WERI-Rb-1 (cell line): Measurements from ENCODE around the gene DECR2.
"Not testable (repeated sequence)": the region's sequence is repeated elsewhere in the genome, so short reads cannot be mapped to it uniquely, and the experiment has no call there.

Experiments used
- DNase-seq: peaks from one replicate; pipeline ENCODE4 v3.0.0-alpha.2; 2020
- H3K27ac ChIP-seq: fragments of 250-450 bp; sonication (Bioruptor Pico); 2 replicates; pipeline ENCODE4 v1.5.1; 2020; ENCODE audit warnings: mild to moderate bottlenecking, moderate library complexity
- H3K27me3 ChIP-seq: fragments of 250-450 bp; sonication (Bioruptor Pico); 2 replicates; pipeline ENCODE4 v1.5.1; 2021; ENCODE audit warnings: mild to moderate bottlenecking, low read depth, moderate library complexity; ENCODE audit not compliant: insufficient read depth, severe bottlenecking
- H3K36me3 ChIP-seq: fragments of 250-450 bp; sonication (Bioruptor Pico); 2 replicates; pipeline ENCODE4 v1.5.1; 2020; ENCODE audit warnings: mild to moderate bottlenecking, moderate library complexity
- H3K4me3 ChIP-seq: 2 replicates; pipeline ENCODE4 v1.5.1; 2011; ENCODE audit warnings: low read depth, mild to moderate bottlenecking, control low read depth, low read length
- H3K9me3 ChIP-seq: fragments of 250-450 bp; sonication (Bioruptor Pico); 2 replicates; pipeline ENCODE4 v1.5.1; 2021; ENCODE audit warnings: mild to moderate bottlenecking, moderate library complexity; ENCODE audit not compliant: severe bottlenecking
- TF ChIP-seq, protein P1 (sequence below): IDR thresholded peaks from 2 replicates; pipeline ENCODE4 v1.5.1; 2011; ENCODE audit warnings: low read depth, mild to moderate bottlenecking, control low read depth, inconsistent platforms, low read length

The DECR2 gene

GRCh38 chr16:361872-362701, 39.6 kb upstream of the DECR2 start:
- H3K27ac ChIP-seq = peak overlapping the region; percentile 86
- no peaks in the 10 kb centered on the region for H3K9me3 ChIP-seq
- peaks cover 9% of the 10 kb centered on the region for H3K36me3 ChIP-seq
- peak overlapping the region; percentile 59 for H3K4me3 ChIP-seq
- TF ChIP-seq, protein P1, sequence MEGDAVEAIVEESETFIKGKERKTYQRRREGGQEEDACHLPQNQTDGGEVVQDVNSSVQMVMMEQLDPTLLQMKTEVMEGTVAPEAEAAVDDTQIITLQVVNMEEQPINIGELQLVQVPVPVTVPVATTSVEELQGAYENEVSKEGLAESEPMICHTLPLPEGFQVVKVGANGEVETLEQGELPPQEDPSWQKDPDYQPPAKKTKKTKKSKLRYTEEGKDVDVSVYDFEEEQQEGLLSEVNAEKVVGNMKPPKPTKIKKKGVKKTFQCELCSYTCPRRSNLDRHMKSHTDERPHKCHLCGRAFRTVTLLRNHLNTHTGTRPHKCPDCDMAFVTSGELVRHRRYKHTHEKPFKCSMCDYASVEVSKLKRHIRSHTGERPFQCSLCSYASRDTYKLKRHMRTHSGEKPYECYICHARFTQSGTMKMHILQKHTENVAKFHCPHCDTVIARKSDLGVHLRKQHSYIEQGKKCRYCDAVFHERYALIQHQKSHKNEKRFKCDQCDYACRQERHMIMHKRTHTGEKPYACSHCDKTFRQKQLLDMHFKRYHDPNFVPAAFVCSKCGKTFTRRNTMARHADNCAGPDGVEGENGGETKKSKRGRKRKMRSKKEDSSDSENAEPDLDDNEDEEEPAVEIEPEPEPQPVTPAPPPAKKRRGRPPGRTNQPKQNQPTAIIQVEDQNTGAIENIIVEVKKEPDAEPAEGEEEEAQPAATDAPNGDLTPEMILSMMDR = peak; percentile 97
- no peaks in the 10 kb centered on the region for H3K27me3 ChIP-seq
- peak; percentile 88 for DNase-seq

GRCh38 chr16:362702-362999, 39.0 kb upstream of the DECR2 start:
- H3K27ac ChIP-seq, H3K9me3 ChIP-seq, H3K27me3 ChIP-seq, H3K4me3 ChIP-seq, DNase-seq: not testable (repeated sequence)
- H3K36me3 ChIP-seq = peaks cover 15% of the 10 kb centered on the region

DNA sequence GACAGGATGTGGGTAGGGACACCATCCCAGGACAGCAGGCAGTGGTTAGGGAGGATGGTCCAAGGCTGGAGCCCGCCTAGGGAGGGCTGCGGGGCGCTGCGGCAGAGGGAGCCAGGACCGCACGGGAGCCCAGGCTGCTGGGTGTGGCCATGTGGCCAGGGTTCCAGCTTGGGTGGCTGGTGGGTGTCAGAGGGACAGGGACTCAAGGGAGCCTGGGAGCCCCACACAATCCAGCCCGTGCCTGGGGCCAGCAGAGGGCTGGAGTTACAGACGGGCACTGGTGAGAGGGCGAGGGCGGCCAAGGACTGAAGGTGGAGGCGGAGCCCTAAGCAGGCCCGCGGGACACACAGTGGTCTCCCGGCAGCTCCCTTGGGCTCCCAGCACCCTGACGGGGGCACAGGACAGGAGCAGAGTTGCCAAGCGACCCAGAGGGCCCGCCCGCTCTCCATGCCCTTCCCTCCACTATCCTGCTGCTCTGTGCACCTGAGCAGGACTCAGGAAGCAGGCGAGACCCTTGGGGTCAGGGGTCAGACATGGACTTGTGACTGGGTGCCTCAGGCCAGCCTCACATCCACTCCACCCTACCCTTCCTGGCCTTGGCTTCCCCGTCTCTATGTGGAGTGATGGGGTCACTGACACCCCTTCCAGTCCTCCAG, 38.4 kb upstream of the DECR2 start:
- Histone ChIP-seq H3K4me3 (no peak overlapping the region), H3K36me3 (peaks cover 21% of the 10 kb centered on the region), H3K9me3 (no peaks in the 10 kb centered on the region), H3K27me3 (no peaks in the 10 kb centered on the region), H3K27ac (no peak overlapping the region)
- TF ChIP-seq, protein P1 = no peak
- DNase-seq = no peak

- TF ChIP-seq, protein P1 = no peak
- Histone ChIP-seq H3K27ac (no peak overlapping the region), H3K27me3 (no peaks in the 10 kb centered on the region), H3K4me3 (no peak overlapping the region), H3K36me3 (peaks cover 27% of the 10 kb centered on the region), H3K9me3 (no peaks in the 10 kb centered on the region)
- DNase-seq = no peak
These were observed 37.8 kb upstream of the DECR2 start for GRCh38 chr16:363766-364490.

DNA sequence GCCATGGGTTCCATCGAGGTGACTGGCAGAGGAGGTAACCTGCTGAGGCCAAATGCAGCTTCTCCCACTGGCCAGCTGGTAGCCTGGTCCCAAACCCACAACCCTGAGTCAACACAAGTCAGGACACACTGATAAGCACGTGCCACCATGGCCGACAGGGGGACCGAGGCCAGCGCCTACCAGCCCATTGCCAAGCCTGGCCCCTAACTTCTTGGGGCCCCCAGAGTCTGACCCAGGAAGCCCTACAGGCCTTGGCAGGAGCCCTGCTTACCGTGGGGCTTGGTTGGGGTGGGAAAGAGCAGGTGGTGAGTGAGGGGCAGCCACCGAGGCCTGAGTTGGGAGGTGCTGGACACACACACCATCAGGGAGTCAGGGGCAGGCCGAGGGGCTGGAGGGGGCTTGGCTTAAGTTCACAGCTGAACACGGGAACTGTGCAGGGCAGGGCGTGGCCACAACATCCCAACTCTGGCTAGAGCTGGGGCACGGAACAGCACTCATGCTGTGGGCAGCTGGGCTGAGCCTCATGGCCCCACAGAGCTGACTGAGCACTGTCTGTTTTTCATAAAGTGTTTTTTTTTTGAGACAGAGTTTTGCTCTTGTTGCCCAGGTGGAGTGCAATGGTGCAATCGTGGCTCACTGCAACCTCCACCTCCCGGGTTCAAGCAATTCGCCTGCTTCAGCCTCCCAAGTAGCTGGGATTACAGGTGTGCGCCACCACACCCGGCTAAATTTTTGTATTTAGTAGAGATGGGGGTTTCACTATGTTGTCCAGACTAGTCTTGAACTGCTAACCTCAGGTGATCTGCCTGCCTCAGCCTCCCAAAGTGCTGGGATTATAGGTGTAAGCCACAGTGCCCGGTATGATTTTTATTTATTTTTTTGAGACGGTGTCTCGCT, 36.8 kb upstream of the DECR2 start:
- TF ChIP-seq, protein P1 = no peak
- Histone ChIP-seq H3K9me3 (no peaks in the 10 kb centered on the region), H3K27ac (no peak overlapping the region), H3K36me3 (peaks cover 34% of the 10 kb centered on the region), H3K4me3 (no peak overlapping the region), H3K27me3 (no peaks in the 10 kb centered on the region)
- DNase-seq = no peak
